ENCODE data around the gene CARS2. TPM values are rescaled to one million over a fixed set of nuclear protein-coding genes. Genes with fewer than 3 reads are reported as not detected.

CARS2 gene
- total and polyA plus RNA-seq, 2 of the 8 experiments (the other 6 are each of a cell fraction or from before 2014, with no cell fraction given), result 47.7 to 55.9 TPM

DNA sequence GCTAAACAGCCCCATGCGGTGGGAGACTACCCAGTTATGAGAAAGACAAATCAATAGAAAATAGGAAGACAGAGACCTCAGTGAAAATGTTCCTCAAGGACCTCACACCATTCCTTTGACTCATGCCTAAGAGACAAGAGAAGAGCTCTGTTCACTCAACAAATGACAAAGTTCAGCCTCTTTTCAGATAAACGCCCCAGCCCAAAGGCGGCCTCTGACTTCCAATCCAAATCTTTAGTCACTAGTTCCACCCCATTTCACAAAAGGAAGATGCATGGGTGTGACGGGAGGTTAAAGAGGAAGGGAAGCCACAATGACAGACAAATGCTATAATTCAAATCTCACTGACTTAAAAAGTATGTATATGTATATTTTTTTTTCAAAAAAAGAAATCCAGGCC lies 8.1 kb downstream of the CARS2 start (continued):
- TF ChIP-seq, protein P1, sequence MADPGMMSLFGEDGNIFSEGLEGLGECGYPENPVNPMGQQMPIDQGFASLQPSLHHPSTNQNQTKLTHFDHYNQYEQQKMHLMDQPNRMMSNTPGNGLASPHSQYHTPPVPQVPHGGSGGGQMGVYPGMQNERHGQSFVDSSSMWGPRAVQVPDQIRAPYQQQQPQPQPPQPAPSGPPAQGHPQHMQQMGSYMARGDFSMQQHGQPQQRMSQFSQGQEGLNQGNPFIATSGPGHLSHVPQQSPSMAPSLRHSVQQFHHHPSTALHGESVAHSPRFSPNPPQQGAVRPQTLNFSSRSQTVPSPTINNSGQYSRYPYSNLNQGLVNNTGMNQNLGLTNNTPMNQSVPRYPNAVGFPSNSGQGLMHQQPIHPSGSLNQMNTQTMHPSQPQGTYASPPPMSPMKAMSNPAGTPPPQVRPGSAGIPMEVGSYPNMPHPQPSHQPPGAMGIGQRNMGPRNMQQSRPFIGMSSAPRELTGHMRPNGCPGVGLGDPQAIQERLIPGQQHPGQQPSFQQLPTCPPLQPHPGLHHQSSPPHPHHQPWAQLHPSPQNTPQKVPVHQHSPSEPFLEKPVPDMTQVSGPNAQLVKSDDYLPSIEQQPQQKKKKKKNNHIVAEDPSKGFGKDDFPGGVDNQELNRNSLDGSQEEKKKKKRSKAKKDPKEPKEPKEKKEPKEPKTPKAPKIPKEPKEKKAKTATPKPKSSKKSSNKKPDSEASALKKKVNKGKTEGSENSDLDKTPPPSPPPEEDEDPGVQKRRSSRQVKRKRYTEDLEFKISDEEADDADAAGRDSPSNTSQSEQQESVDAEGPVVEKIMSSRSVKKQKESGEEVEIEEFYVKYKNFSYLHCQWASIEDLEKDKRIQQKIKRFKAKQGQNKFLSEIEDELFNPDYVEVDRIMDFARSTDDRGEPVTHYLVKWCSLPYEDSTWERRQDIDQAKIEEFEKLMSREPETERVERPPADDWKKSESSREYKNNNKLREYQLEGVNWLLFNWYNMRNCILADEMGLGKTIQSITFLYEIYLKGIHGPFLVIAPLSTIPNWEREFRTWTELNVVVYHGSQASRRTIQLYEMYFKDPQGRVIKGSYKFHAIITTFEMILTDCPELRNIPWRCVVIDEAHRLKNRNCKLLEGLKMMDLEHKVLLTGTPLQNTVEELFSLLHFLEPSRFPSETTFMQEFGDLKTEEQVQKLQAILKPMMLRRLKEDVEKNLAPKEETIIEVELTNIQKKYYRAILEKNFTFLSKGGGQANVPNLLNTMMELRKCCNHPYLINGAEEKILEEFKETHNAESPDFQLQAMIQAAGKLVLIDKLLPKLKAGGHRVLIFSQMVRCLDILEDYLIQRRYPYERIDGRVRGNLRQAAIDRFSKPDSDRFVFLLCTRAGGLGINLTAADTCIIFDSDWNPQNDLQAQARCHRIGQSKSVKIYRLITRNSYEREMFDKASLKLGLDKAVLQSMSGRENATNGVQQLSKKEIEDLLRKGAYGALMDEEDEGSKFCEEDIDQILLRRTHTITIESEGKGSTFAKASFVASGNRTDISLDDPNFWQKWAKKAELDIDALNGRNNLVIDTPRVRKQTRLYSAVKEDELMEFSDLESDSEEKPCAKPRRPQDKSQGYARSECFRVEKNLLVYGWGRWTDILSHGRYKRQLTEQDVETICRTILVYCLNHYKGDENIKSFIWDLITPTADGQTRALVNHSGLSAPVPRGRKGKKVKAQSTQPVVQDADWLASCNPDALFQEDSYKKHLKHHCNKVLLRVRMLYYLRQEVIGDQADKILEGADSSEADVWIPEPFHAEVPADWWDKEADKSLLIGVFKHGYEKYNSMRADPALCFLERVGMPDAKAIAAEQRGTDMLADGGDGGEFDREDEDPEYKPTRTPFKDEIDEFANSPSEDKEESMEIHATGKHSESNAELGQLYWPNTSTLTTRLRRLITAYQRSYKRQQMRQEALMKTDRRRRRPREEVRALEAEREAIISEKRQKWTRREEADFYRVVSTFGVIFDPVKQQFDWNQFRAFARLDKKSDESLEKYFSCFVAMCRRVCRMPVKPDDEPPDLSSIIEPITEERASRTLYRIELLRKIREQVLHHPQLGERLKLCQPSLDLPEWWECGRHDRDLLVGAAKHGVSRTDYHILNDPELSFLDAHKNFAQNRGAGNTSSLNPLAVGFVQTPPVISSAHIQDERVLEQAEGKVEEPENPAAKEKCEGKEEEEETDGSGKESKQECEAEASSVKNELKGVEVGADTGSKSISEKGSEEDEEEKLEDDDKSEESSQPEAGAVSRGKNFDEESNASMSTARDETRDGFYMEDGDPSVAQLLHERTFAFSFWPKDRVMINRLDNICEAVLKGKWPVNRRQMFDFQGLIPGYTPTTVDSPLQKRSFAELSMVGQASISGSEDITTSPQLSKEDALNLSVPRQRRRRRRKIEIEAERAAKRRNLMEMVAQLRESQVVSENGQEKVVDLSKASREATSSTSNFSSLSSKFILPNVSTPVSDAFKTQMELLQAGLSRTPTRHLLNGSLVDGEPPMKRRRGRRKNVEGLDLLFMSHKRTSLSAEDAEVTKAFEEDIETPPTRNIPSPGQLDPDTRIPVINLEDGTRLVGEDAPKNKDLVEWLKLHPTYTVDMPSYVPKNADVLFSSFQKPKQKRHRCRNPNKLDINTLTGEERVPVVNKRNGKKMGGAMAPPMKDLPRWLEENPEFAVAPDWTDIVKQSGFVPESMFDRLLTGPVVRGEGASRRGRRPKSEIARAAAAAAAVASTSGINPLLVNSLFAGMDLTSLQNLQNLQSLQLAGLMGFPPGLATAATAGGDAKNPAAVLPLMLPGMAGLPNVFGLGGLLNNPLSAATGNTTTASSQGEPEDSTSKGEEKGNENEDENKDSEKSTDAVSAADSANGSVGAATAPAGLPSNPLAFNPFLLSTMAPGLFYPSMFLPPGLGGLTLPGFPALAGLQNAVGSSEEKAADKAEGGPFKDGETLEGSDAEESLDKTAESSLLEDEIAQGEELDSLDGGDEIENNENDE (IDR thresholded peaks at IDR 0.05; ENCODE audit: insufficient replicate concordance, low read length), result no peak
- no peak for TF ChIP-seq SIX5 (IDR thresholded peaks at IDR 0.05; ENCODE audit: low read depth, low read length)
- TF ChIP-seq SP2 (IDR thresholded peaks at IDR 0.05; ENCODE audit: low read length), result no peak
- no peak for TF ChIP-seq POLR2A (IDR thresholded peaks at IDR 0.05; ENCODE audit: control extremely low read depth in 1 of 2, low read depth in 2 of 2, low read length in 2 of 2)
- TF ChIP-seq POU5F1 (IDR thresholded peaks at IDR 0.05; ENCODE audit: low read depth, low read length), result no peak
- no peak for TF ChIP-seq HDAC2 (IDR thresholded peaks at IDR 0.05; ENCODE audit: borderline replicate concordance in 1 of 2, low read depth in 2 of 2, low read length in 2 of 2)
- TF ChIP-seq GABPA (IDR thresholded peaks at IDR 0.05; ENCODE audit: borderline replicate concordance, insufficient read depth, low read length), result no peak
- no peak for TF ChIP-seq MAX (IDR thresholded peaks at IDR 0.05)
- TF ChIP-seq CREB1 (IDR thresholded peaks at IDR 0.05), result no peak
- TF ChIP-seq PHF8 (conservative IDR thresholded peaks at IDR 0.05; ENCODE audit: low read depth, low read length), result no peak
- no peak for TF ChIP-seq EGR1 (IDR thresholded peaks at IDR 0.05; ENCODE audit: borderline replicate concordance, low read depth, low read length)
- no peak for TF ChIP-seq YY1 (IDR thresholded peaks at IDR 0.05; ENCODE audit: low read depth, low read length)
- TF ChIP-seq HDAC6 (IDR thresholded peaks at IDR 0.05; ENCODE audit: low read depth, low read length), result no peak

All from H1 (cell line).